HepG2 (cell line): ENCODE data around the gene RHOC. TPM values are rescaled to one million over a fixed set of nuclear protein-coding genes. Genes with fewer than 3 reads are reported as not detected.

Source experiments
- ATAC-seq: fragments of 200-7000 bp; cut with Tn5 transposase; 3 replicates; pipeline ENCODE4 v1.9.1; 2020; ENCODE audit warnings: mild to moderate bottlenecking, moderate library complexity
- BruUV-seq: library from RNA; stranded (reverse); fragments of 400-500 nt; replicated peaks from 2 replicates; lab custom pipeline; 2021; lab: Mats Ljungman, UMichigan
- CTCF ChIA-PET: fragments of 300-600 bp; formaldehyde crosslinking; extraction: SDS; loops from one replicate; lab custom pipeline; 2021; ENCODE audit warnings: low total read pairs, inconsistent platforms, low intra/inter-chr PET ratio; lab: Yijun Ruan, JAX
- POLR2A ChIA-PET: fragments of 350-600 bp; sonication (Branson Sonifier 250); formaldehyde crosslinking; loops from one replicate; lab custom pipeline; 2020; ENCODE audit warnings: antibody characterized with exemption, inconsistent platforms; lab: Yijun Ruan, JAX
- DNase-seq: peaks from one replicate; pipeline ENCODE4 v3.0.0-alpha.2; 2015; ENCODE audit warnings: low spot score
- FAIRE-seq: peaks from 3 replicates; lab custom pipeline; 2011; peaks lifted over from hg19 to GRCh38; lab: Jason Lieb, UNC
- H2AFZ ChIP-seq: one replicate; pipeline ENCODE4 v1.6.1; 2011; ENCODE audit warnings: low read length, inconsistent platforms
- H3K27ac ChIP-seq: fragments of 300-600 bp; 3 replicates; pipeline ENCODE4 v1.8.0; 2011; ENCODE audit warnings: mixed run types, mild to moderate bottlenecking, mixed read lengths, low read length, inconsistent platforms; ENCODE audit not compliant: insufficient read depth; ENCODE audit errors: extremely low read length
- H3K27me3 ChIP-seq, 2 experiments: fragments of 200-600 bp in 1 of 2; 2 replicates in 1 of 2; 3 replicates in 1 of 2; pipeline versions ENCODE4 v1.6.0 to v1.8.0; 2011; ENCODE audit warnings: low read length in 2 of 2, mild to moderate bottlenecking in 2 of 2, moderate library complexity in 2 of 2, inconsistent platforms in 1 of 2; ENCODE audit not compliant: insufficient read depth in 2 of 2, control insufficient read depth in 1 of 2
- H3K36me3 ChIP-seq, 2 experiments: fragments of 200-600 bp in 1 of 2; replicated peaks in 1 of 2; 2 replicates in 1 of 2; 3 replicates in 1 of 2; pipeline versions ENCODE4 v1.5.1 to v1.8.0; 2011; ENCODE audit warnings: low read length in 2 of 2, inconsistent platforms in 1 of 2; ENCODE audit not compliant: insufficient read depth in 2 of 2, control insufficient read depth in 1 of 2
- H3K4me1 ChIP-seq: 2 replicates; pipeline ENCODE4 v1.5.1; 2012; ENCODE audit warnings: low read length, inconsistent platforms; ENCODE audit not compliant: insufficient read depth
- H3K4me2 ChIP-seq: 2 replicates; pipeline ENCODE4 v1.6.0; 2011; ENCODE audit warnings: low read depth, low read length, inconsistent platforms
- H3K4me3 ChIP-seq, 3 experiments: fragments of 200-600 bp in 1 of 3; sonication (generic), shearing (Covaris generic) in 1 of 3; replicated peaks in 1 of 3; 2 replicates each; pipeline ENCODE4 v1.5.1; 2011 to 2016; ENCODE audit warnings: low read length in 3 of 3, inconsistent platforms in 2 of 3, low read depth in 2 of 3, mild to moderate bottlenecking in 2 of 3, control low read depth in 1 of 3, mixed read lengths in 1 of 3; ENCODE audit not compliant: insufficient read depth in 1 of 3
- H3K79me2 ChIP-seq: one replicate; pipeline ENCODE4 v1.6.1; 2011; ENCODE audit warnings: low read length, inconsistent platforms; ENCODE audit not compliant: insufficient read depth
- H3K9ac ChIP-seq: 2 replicates; pipeline ENCODE4 v1.6.0; 2011; ENCODE audit warnings: mild to moderate bottlenecking, low read depth, low read length, inconsistent platforms; ENCODE audit not compliant: insufficient read depth
- H3K9me3 ChIP-seq: 2 replicates; pipeline ENCODE4 v1.5.1; 2012; ENCODE audit warnings: mild to moderate bottlenecking, low read length
- H4K20me1 ChIP-seq: 2 replicates; pipeline ENCODE4 v1.6.0; 2011; ENCODE audit warnings: inconsistent platforms, mild to moderate bottlenecking, low read length, moderate library complexity; ENCODE audit not compliant: insufficient read depth
- DMAP1 ChIP-seq: IDR thresholded peaks from 2 replicates; pipeline ENCODE4 v1.6.1; 2016
- KDM2A ChIP-seq: sonication (generic); formaldehyde crosslinking; IDR thresholded peaks from 2 replicates; pipeline ENCODE4 v1.4.0; 2020; ENCODE audit warnings: low read depth, missing genetic modification reagents, borderline replicate concordance
- KDM5B ChIP-seq: sonication (generic); formaldehyde crosslinking; IDR thresholded peaks from 2 replicates; pipeline ENCODE4 v1.4.0; 2020; ENCODE audit warnings: missing genetic modification reagents, mild to moderate bottlenecking, borderline replicate concordance
- KLF16 ChIP-seq, 2 experiments: sonication (generic) in 1 of 2; formaldehyde crosslinking in 1 of 2; IDR thresholded peaks; 2 replicates each; pipeline versions ENCODE4 v1.6.1 to v1.8.0; 2016 to 2023; ENCODE audit warnings: missing genetic modification reagents in 2 of 2, missing compliant biosample characterization in 1 of 2
- SP1 ChIP-seq, 2 experiments: fragments of 450-650 bp in 1 of 2; sonication (generic) in 1 of 2; formaldehyde crosslinking in 1 of 2; IDR thresholded peaks; 2 replicates each; pipeline versions ENCODE4 v1.4.0 to v1.6.1; 2016 to 2020; ENCODE audit warnings: missing genetic modification reagents in 1 of 2
- ZNF235 ChIP-seq: sonication (generic); formaldehyde crosslinking; IDR thresholded peaks from 2 replicates; pipeline ENCODE4 v1.8.1; 2023; ENCODE audit warnings: mild to moderate bottlenecking, missing genetic modification reagents, borderline replicate concordance
- ZNF432 ChIP-seq: sonication (generic); formaldehyde crosslinking; IDR thresholded peaks from 2 replicates; pipeline ENCODE4 v1.5.0; 2020; ENCODE audit warnings: missing genetic modification reagents, mild to moderate bottlenecking, borderline replicate concordance
- ZNF746 ChIP-seq: sonication (generic); formaldehyde crosslinking; IDR thresholded peaks from 2 replicates; pipeline ENCODE4 v1.8.0; 2022; ENCODE audit warnings: mild to moderate bottlenecking, missing genetic modification reagents
- ZNF747 ChIP-seq: sonication (generic); formaldehyde crosslinking; IDR thresholded peaks from 2 replicates; pipeline ENCODE4 v1.8.1; 2023; ENCODE audit warnings: missing genetic modification reagents, mild to moderate bottlenecking, borderline replicate concordance
- WGBS: methylation state at CpG from one replicate; pipeline ENCODE4 v1.1.6; 2017; ENCODE audit warnings: low lambda C conversion rate; 5-methylcytosine and 5-hydroxymethylcytosine counted together
- in situ Hi-C: cut with HindIII; loops from 2 replicates; pipeline ENCODE4 v1.10.0; 2017; ENCODE audit warnings: low pct_unique_long_range_greater_than_20kb; ENCODE audit not compliant: extremely low pct_ligation_motif_present
- intact Hi-C: fragments of 100-400 bp; cut with micrococcal nuclease; formaldehyde crosslinking; loops from one replicate; pipeline ENCODE4 v1.10.0; 2022; ENCODE audit not compliant: unreplicated experiment
- polyA plus RNA-seq, 8 experiments: library from polyadenylated mRNA; depleted of rRNA in 3 of 8; stranded (reverse) in 7 of 8; unstranded in 1 of 8; fragments of >200 nt; fragmentation: Illumina TruSeq in 4 of 8; extraction: Trizol in 4 of 8; gene quantifications; 2 replicates each; pipeline versions ENCODE4 v1.2.1 to v1.2.3, GENCODE V29; 2011 to 2016; ENCODE audit warnings: low read depth in 4 of 8, missing spikeins in 1 of 8, mixed read lengths in 1 of 8; ENCODE audit not compliant: insufficient read depth in 1 of 8
- total RNA-seq, 5 experiments: library from RNA; depleted of rRNA; stranded (reverse); fragments of >200 nt; fragmentation: Illumina TruSeq; extraction: Trizol; gene quantifications; 2 replicates each; pipeline ENCODE4 v1.2.3, GENCODE V29; 2016; ENCODE audit warnings: low read depth in 1 of 5
- TF ChIP-seq, protein P1 (sequence below): sonication (generic); formaldehyde crosslinking; IDR thresholded peaks from 2 replicates; pipeline ENCODE4 v1.4.0; 2020; ENCODE audit warnings: missing genetic modification reagents
- TF ChIP-seq, protein P2 (sequence below), 2 experiments: fragments of 450-650 bp in 1 of 2; sonication (generic) in 1 of 2; formaldehyde crosslinking in 1 of 2; IDR thresholded peaks; 2 replicates each; pipeline versions ENCODE4 v1.6.1 to v1.8.0; 2016 to 2022; ENCODE audit warnings: antibody characterized with exemption in 1 of 2, mild to moderate bottlenecking in 1 of 2, missing genetic modification reagents in 1 of 2

Gene RHOC
- total and polyA plus RNA-seq, 2 of the 13 experiments (the other 11 are each of a cell fraction or from before 2014, with no cell fraction given), result 64.3 to 182 TPM

DNA sequence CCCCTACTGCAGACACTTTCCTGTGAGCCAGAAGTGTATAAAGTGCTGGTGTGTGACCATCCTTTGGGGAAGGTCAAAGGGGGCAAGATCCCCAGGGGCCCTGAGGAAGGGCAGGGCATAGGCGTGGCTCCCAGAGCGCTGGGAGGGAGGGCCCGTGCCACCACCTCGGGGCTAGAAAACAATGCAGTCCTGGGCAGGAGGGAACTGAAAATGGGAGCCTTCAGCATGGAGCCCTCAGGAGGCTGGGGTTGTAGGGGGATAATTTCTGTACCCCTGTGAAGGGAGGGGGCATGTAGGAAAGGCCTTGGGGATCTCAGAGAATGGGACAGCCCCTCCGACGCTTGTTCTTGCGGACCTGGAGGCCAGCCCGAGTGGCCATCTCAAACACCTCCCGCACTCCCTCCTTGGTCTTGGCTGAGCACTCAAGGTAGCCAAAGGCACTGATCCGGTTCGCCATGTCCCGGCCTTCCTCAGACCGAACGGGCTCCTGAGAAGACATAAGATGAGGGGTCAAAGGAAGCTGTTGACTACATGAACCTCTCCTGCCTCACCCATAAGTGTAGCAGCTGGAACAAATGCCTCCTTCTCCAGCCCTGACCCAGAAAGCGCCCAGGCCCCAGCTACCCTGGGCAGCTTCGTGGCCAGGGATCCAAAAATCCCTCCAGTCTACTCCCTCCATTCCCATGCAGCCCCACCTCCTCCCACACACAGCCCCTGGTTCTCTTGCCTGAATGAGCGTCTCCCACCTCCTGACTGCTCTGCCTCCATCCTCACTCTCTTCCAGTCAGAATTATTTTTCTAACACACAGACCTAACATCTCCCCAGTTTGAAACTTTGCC, 5.5 kb downstream of the RHOC start:
- Histone ChIP-seq H3K4me2 (peak overlapping the region; percentile 36), H3K9me3 (no peaks in the 10 kb centered on the region), H3K4me1 (peaks cover 85% of the 10 kb centered on the region), H4K20me1 (no peaks in the 10 kb centered on the region), H3K27me3 (peaks cover 0 to 3% of the 10 kb centered on the region in 2 experiments; a peak in 1 of 5 replicates), H3K9ac (peak overlapping the region; percentile 61; the same call in 1 of the 2 replicates), H2AFZ (no peak overlapping the region), H3K36me3 (peaks cover 7 to 42% of the 10 kb centered on the region in 2 experiments), H3K27ac (peak overlapping the region; percentile 93), H3K4me3 (no peak overlapping the region), H3K79me2 (peaks cover 19% of the 10 kb centered on the region)
- BruUV-seq, result no TSS peak
- ChIA-PET POLR2A (interaction anchor here (0.7 to 9.2 kb wide), 4 partner anchors 14 to 83 kb away, joined by 4 to 251 read pairs (median 14); partner anchors contain the start of genes CAPZA1, MOV10, PPM1J and ST7L), CTCF (no interaction called here)
- DNase-seq, result no peak
- ATAC-seq, result no peak
- FAIRE-seq, result no peak
- 88% methylated on average over 11 of the region's 17 CpGs for WGBS
- intact Hi-C loops (no loop called here), in situ Hi-C loops (loop anchor here (10.0 to 25.0 kb wide), 2 partner anchors 197 to 336 kb away; partner anchors contain the start of gene WNT2B)
- no peak for TF ChIP-seq ZNF747 (CRISPR knock-in tag)
- no peak for TF ChIP-seq SP1 (IDR thresholded peaks at IDR 0.05)
- TF ChIP-seq SP1 (CRISPR knock-in tag; IDR thresholded peaks at IDR 0.05), result no peak
- peak; percentile 29; the same call in 1 of the 2 replicates for TF ChIP-seq ZNF235 (CRISPR knock-in tag)
- no peak for TF ChIP-seq ZNF432 (CRISPR knock-in tag)
- TF ChIP-seq ZNF746 (CRISPR knock-in tag), result no peak
- TF ChIP-seq DMAP1 (CRISPR knock-in tag), result no peak
- TF ChIP-seq, protein P1, sequence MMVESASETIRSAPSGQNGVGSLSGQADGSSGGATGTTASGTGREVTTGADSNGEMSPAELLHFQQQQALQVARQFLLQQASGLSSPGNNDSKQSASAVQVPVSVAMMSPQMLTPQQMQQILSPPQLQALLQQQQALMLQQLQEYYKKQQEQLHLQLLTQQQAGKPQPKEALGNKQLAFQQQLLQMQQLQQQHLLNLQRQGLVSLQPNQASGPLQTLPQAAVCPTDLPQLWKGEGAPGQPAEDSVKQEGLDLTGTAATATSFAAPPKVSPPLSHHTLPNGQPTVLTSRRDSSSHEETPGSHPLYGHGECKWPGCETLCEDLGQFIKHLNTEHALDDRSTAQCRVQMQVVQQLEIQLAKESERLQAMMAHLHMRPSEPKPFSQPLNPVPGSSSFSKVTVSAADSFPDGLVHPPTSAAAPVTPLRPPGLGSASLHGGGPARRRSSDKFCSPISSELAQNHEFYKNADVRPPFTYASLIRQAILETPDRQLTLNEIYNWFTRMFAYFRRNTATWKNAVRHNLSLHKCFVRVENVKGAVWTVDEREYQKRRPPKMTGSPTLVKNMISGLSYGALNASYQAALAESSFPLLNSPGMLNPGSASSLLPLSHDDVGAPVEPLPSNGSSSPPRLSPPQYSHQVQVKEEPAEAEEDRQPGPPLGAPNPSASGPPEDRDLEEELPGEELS (CRISPR knock-in tag), result no peak
- TF ChIP-seq, protein P2, sequence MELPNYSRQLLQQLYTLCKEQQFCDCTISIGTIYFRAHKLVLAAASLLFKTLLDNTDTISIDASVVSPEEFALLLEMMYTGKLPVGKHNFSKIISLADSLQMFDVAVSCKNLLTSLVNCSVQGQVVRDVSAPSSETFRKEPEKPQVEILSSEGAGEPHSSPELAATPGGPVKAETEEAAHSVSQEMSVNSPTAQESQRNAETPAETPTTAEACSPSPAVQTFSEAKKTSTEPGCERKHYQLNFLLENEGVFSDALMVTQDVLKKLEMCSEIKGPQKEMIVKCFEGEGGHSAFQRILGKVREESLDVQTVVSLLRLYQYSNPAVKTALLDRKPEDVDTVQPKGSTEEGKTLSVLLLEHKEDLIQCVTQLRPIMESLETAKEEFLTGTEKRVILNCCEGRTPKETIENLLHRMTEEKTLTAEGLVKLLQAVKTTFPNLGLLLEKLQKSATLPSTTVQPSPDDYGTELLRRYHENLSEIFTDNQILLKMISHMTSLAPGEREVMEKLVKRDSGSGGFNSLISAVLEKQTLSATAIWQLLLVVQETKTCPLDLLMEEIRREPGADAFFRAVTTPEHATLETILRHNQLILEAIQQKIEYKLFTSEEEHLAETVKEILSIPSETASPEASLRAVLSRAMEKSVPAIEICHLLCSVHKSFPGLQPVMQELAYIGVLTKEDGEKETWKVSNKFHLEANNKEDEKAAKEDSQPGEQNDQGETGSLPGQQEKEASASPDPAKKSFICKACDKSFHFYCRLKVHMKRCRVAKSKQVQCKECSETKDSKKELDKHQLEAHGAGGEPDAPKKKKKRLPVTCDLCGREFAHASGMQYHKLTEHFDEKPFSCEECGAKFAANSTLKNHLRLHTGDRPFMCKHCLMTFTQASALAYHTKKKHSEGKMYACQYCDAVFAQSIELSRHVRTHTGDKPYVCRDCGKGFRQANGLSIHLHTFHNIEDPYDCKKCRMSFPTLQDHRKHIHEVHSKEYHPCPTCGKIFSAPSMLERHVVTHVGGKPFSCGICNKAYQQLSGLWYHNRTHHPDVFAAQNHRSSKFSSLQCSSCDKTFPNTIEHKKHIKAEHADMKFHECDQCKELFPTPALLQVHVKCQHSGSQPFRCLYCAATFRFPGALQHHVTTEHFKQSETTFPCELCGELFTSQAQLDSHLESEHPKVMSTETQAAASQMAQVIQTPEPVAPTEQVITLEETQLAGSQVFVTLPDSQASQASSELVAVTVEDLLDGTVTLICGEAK (IDR thresholded peaks at IDR 0.05), result no peak
- TF ChIP-seq, protein P2 (CRISPR knock-in tag; IDR thresholded peaks at IDR 0.05), result no peak
- TF ChIP-seq KDM2A, result no peak
- TF ChIP-seq KLF16 (CRISPR knock-in tag; IDR thresholded peaks at IDR 0.05), result 0 out of 4 replicates have a peak, but pooled peaks of 1 of the 2 experiments have one; percentile 20
- TF ChIP-seq KDM5B, result 0 out of 2 replicates have a peak, but pooled peaks have one; percentile 6
